ENCODE results near the gene ZNF229. TPM values are rescaled to one million over a fixed set of nuclear protein-coding genes. Genes with fewer than 3 reads are reported as not detected.
"Not testable (repeated sequence)": the region's sequence is repeated elsewhere in the genome, so short reads cannot be mapped to it uniquely, and the experiment has no call there.

Gene ZNF229
- total RNA-seq, 2 donors from 2014 or later = 6.1 to 7.0 TPM

DNA sequence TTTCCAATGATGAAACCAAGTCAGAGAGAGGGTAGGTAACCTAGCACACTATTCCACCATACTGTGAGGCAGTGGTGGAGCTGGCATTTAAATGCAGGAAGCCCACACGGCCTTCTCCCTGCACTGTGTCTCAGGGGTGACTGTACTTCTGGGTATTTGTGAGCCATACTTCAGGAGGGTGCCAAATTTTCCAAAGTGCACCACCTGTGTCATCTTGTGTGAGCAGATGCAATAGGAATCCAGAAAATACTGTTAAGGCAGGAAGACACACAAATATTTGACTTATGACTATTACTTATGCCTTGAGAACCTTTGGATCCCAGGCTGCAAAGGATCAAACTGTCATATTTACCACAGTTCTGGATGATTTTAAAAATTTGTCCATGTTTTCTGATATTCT lies 17.3 kb downstream of the ZNF229 start:
- no peak overlapping the region for H3K27ac ChIP-seq
- intact Hi-C loops (cut with DNase I) = no loop called here
- no peak for DNase-seq (ENCODE audit: low spot score)
- 88% methylated on average over 1 of the region's 1 CpG for WGBS
- H3K27me3 ChIP-seq (replicated peaks; ENCODE audit: insufficient read depth) = no peaks in the 10 kb centered on the region
- H3K9me3 ChIP-seq = no peaks in the 10 kb centered on the region
- H3K4me3 ChIP-seq = no peak overlapping the region
- H3K36me3 ChIP-seq = peaks cover 2 to 7% of the 10 kb centered on the region in 2 donors
- TF ChIP-seq, protein P1, sequence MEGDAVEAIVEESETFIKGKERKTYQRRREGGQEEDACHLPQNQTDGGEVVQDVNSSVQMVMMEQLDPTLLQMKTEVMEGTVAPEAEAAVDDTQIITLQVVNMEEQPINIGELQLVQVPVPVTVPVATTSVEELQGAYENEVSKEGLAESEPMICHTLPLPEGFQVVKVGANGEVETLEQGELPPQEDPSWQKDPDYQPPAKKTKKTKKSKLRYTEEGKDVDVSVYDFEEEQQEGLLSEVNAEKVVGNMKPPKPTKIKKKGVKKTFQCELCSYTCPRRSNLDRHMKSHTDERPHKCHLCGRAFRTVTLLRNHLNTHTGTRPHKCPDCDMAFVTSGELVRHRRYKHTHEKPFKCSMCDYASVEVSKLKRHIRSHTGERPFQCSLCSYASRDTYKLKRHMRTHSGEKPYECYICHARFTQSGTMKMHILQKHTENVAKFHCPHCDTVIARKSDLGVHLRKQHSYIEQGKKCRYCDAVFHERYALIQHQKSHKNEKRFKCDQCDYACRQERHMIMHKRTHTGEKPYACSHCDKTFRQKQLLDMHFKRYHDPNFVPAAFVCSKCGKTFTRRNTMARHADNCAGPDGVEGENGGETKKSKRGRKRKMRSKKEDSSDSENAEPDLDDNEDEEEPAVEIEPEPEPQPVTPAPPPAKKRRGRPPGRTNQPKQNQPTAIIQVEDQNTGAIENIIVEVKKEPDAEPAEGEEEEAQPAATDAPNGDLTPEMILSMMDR (IDR thresholded peaks at IDR 0.05) = no peak
- no peak for TF ChIP-seq POLR2AphosphoS5 (IDR thresholded peaks at IDR 0.05)
- no peak for TF ChIP-seq POLR2A (IDR thresholded peaks at IDR 0.05)
- no peaks in the 10 kb centered on the region for H3K4me1 ChIP-seq (replicated peaks)

DNA sequence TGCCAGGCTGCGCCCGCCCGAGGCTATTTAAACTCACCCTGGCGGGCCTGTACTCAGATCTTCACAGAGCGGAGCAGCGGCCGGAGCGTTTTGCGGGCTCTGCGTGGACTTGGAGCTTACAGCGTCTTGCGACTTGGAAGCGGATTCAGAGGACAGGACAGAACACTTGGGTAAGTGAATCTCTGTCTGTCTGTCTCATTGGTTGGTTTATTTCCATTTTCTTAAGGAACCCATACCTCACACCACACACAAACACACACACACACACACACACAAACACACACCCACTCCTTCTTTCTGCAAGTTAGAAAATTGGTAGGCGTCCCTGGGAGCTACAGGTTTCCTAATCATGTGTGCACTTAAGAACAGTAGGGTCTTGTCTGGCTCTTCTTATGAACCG lies 32.7 kb downstream of the ZNF229 start:
- 95% methylated on average over 15 of the region's 15 CpGs for WGBS
- H3K9me3 ChIP-seq; intact Hi-C loops (cut with DNase I); H3K27me3 ChIP-seq (replicated peaks; ENCODE audit: insufficient read depth); H3K27ac ChIP-seq; H3K36me3 ChIP-seq; H3K4me1 ChIP-seq (replicated peaks); DNase-seq (ENCODE audit: low spot score); H3K4me3 ChIP-seq: not testable (repeated sequence)

DNA sequence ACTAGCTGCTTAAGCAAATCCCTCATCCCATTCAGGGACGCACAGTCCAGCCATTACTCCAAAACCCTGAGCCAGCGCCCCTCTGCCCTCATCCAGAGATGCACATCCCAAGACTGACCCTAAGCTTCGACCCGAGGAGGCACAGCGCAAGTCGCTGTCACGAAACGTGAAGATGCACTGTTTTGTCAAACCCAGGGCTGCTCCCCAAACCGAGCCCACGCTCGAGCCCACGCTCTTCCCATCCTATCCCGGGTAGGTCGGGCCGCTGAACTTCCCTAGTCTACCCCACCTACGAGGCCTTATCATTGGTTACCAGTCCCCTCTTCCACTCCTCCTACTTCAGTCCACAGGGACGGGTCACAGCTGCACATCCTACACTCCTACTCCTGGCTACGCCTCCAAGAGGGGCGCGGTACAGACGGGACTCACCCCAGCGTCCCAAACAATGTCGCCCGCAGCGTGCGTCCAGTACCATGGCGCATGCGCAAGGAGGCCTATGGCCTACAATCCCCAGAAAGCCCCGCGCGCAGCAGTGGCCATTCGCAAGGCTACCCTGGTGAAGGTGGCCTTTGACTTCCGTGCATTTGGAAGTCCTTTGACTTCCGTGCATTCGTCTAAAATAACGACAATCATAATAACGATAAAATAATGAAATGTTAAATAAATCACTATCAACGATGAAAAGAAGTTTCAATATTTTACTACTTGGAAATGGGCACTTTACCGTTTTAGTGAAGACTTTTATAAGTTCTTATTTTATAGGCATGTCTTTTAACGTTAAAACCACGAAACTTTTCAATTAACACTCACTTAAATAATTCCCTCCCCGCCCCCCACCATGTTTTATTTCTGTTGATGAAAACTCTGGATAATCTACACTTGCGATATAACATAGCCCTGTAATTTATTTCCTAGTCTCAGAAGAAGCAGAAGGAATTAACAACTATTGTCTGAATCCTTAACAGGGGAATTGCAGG lies 46.8 kb downstream of the ZNF229 start, which contains the start of gene ZNF285:
ZNF285 (minus strand) TSS at position 470 of the 977 bp plus-strand sequence. CDS start 4,395 bp downstream, outside the sequence.
- Histone ChIP-seq H3K27me3 (replicated peaks; ENCODE audit: insufficient read depth) (no peaks in the 10 kb centered on the region), H3K9me3 (no peaks in the 10 kb centered on the region), H3K27ac (peak within 1 kb of the TSS in 1 of 2 donors; percentile 19), H3K36me3 (no peaks in the 10 kb centered on the region), H3K4me1 (replicated peaks) (no peaks in the 10 kb centered on the region), H3K4me3 (peak within 1 kb of the TSS; percentile 51 to 53)
- WGBS = 5% methylated on average over 43 of the region's 43 CpGs
- TF ChIP-seq POLR2A (IDR thresholded peaks at IDR 0.05) = no peak
- TF ChIP-seq, protein P1 (IDR thresholded peaks at IDR 0.05) = peak in 1 of 4 experiments; percentile 6
- TF ChIP-seq POLR2AphosphoS5 (IDR thresholded peaks at IDR 0.05) = peak; percentile 94
- DNase-seq (ENCODE audit: low spot score) = peak; percentile 91
- intact Hi-C loops (cut with DNase I) = no loop called here

DNA sequence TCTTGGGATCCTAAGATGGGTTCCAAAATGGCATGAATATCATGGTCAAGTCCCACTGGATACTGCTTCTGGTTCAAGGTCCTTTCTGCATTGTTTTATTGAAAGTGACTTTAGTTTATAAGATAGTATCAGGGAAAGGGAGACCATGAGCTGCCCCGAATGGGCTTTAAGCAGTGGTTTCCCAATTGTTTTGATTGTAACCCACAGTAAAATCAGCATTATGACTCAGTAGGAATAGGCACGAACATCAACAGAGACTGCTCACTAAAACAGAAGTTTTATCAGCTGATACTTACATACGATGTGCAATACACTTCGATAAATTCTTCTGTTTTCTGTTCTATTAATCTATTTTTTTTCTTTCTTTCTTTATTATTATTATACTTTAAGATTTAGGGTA lies 59.0 kb downstream of the ZNF229 start:
- DNase-seq (ENCODE audit: low spot score); H3K4me1 ChIP-seq (replicated peaks); H3K4me3 ChIP-seq; H3K36me3 ChIP-seq; intact Hi-C loops (cut with DNase I); H3K9me3 ChIP-seq; H3K27ac ChIP-seq; H3K27me3 ChIP-seq (replicated peaks; ENCODE audit: insufficient read depth): not testable (repeated sequence)
- WGBS = 97% methylated on average over 4 of the region's 4 CpGs

Other genes with a start within 250 kb of the ZNF229 start
- gene ZNF227, start 235.9 kb downstream of the ZNF229 start, total RNA-seq = 10 to 100 TPM; 17.0 to 26.4 TPM
- gene ZNF233, start 188.6 kb downstream of the ZNF229 start, total RNA-seq = 1 to 10 TPM; 2.6 to 2.8 TPM
- gene ZNF235, start 143.4 kb downstream of the ZNF229 start, total RNA-seq = 10 to 100 TPM in 1 of 2 donors, 1 to 10 TPM in 1; 6.2 to 13.1 TPM
- gene ZNF112, start 91.8 kb downstream of the ZNF229 start, total RNA-seq = 1 to 10 TPM; 7.1 to 7.3 TPM
- gene ZNF285, start 46.9 kb downstream of the ZNF229 start, total RNA-seq = 1 to 10 TPM; 2.3 to 5.4 TPM
- 10 to 100 TPM in 1 of 2 donors, 1 to 10 TPM in 1; 8.3 to 18.5 TPM for gene ZNF180, start 52.0 kb upstream of the ZNF229 start, total RNA-seq
- 1 to 10 TPM in 1 of 2 donors, not detected in 1; 2.6 TPM for gene CEACAM20, start 81.2 kb upstream of the ZNF229 start, total RNA-seq
- gene IGSF23, start 165.1 kb upstream of the ZNF229 start, total RNA-seq = not detected
- gene PVR, start 195.4 kb upstream of the ZNF229 start, total RNA-seq = 10 to 100 TPM; 30.1 to 35.6 TPM
- gene CEACAM19, start 223.0 kb upstream of the ZNF229 start, total RNA-seq = 1 to 10 TPM; 3.6 to 8.1 TPM